ENCODE data around the gene IFIT1.

DNA sequence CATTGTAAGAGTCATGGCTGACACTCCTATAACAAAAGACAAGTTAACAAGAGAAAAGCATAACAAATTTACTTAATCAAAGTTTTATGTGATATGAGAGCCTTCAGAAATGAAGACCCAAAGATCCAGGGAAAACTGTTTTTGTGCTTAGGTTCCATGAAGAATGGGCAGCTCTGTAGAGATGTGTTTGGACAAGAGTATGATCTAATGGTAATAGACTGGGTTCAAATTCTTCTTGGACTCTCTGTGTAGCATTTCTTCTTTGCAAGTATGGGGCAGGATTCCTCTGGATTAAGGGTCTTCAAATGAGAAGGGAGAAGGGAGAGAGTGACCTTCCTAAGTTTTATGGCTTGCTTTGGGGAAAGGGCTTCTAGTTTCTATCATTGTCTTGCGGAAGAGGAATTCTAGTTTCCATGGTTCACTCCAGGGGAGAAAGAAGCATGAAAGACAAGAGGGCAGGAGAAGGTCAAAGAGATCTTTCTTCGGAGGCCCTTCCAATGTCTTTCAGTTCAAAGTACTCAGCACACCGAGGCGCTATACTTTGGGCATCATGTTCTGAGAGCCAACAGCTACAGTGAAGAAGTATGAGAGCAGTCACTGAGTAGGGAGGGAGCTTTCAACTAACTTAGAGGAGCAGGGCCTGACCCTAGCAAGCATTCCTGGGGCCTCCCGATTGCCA lies 49.2 kb upstream of the IFIT1 start:
- TF ChIP-seq, protein P1, sequence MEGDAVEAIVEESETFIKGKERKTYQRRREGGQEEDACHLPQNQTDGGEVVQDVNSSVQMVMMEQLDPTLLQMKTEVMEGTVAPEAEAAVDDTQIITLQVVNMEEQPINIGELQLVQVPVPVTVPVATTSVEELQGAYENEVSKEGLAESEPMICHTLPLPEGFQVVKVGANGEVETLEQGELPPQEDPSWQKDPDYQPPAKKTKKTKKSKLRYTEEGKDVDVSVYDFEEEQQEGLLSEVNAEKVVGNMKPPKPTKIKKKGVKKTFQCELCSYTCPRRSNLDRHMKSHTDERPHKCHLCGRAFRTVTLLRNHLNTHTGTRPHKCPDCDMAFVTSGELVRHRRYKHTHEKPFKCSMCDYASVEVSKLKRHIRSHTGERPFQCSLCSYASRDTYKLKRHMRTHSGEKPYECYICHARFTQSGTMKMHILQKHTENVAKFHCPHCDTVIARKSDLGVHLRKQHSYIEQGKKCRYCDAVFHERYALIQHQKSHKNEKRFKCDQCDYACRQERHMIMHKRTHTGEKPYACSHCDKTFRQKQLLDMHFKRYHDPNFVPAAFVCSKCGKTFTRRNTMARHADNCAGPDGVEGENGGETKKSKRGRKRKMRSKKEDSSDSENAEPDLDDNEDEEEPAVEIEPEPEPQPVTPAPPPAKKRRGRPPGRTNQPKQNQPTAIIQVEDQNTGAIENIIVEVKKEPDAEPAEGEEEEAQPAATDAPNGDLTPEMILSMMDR (IDR thresholded peaks at IDR 0.05; ENCODE audit: low read length): no peak
- no peak for TF ChIP-seq EZH2 (IDR thresholded peaks at IDR 0.05; ENCODE audit: borderline replicate concordance, low read length)
